KMS-11 (cell line): ENCODE measurements around the gene OAS1.

Experiments used
- H2AFZ ChIP-seq: fragments of 200-600 bp; sonication (generic); 2 replicates; pipeline ENCODE4 v1.6.1; 2016; ENCODE audit warnings: antibody characterized with exemption, mixed run types, low read depth
- H3K27ac ChIP-seq: fragments of 200-600 bp; sonication (generic); 2 replicates; pipeline ENCODE4 v1.6.1; 2016; ENCODE audit warnings: mild to moderate bottlenecking, mixed run types
- H3K27me3 ChIP-seq: fragments of 200-600 bp; sonication (generic); 2 replicates; pipeline ENCODE4 v1.6.1; 2017; ENCODE audit warnings: mild to moderate bottlenecking, low read depth, mixed run types, moderate library complexity; ENCODE audit not compliant: insufficient read depth
- H3K36me3 ChIP-seq: fragments of 200-600 bp; sonication (generic); 2 replicates; pipeline ENCODE4 v1.6.1; 2017; ENCODE audit warnings: mild to moderate bottlenecking, mixed run types; ENCODE audit not compliant: insufficient read depth
- H3K4me1 ChIP-seq: fragments of 200-600 bp; sonication (generic); 2 replicates; pipeline ENCODE4 v1.6.1; 2016; ENCODE audit warnings: mild to moderate bottlenecking, low read depth, mixed run types; ENCODE audit not compliant: poor library complexity, severe bottlenecking
- H3K4me2 ChIP-seq: fragments of 200-600 bp; sonication (generic); 2 replicates; pipeline ENCODE4 v1.7.0; 2016; ENCODE audit warnings: mild to moderate bottlenecking, mixed run types
- H3K4me3 ChIP-seq: fragments of 200-600 bp; sonication (generic); IDR thresholded peaks from 2 replicates; pipeline ENCODE4 v1.6.1; 2017; ENCODE audit warnings: low read depth, low read length, mixed read lengths; ENCODE audit not compliant: insufficient read depth
- H3K79me2 ChIP-seq: fragments of 200-600 bp; sonication (generic); 2 replicates; pipeline ENCODE4 v1.6.1; 2016; ENCODE audit warnings: low read depth, mixed run types; ENCODE audit not compliant: insufficient read depth
- H3K9ac ChIP-seq: fragments of 200-600 bp; sonication (generic); 2 replicates; pipeline ENCODE4 v1.6.1; 2016; ENCODE audit warnings: mild to moderate bottlenecking, mixed run types
- H4K20me1 ChIP-seq: fragments of 200-600 bp; sonication (generic); 2 replicates; pipeline ENCODE4 v1.6.1; 2016; ENCODE audit warnings: mild to moderate bottlenecking, mixed run types; ENCODE audit not compliant: insufficient read depth
- TF ChIP-seq, protein P1 (sequence below): fragments of 200-600 bp; sonication (generic); conservative IDR thresholded peaks from 2 replicates; pipeline ENCODE4 v1.6.1; 2017; ENCODE audit warnings: low read depth, mild to moderate bottlenecking, antibody characterized with exemption, low read length, moderate library complexity, mixed read lengths

OAS1 gene

GRCh38 chr12:112942572-112942971 lies 35.8 kb downstream of the OAS1 start:
- H3K4me1 ChIP-seq: no peaks in the 10 kb centered on the region
- H4K20me1 ChIP-seq: no peaks in the 10 kb centered on the region
- H3K9ac ChIP-seq: no peak overlapping the region
- TF ChIP-seq, protein P1, sequence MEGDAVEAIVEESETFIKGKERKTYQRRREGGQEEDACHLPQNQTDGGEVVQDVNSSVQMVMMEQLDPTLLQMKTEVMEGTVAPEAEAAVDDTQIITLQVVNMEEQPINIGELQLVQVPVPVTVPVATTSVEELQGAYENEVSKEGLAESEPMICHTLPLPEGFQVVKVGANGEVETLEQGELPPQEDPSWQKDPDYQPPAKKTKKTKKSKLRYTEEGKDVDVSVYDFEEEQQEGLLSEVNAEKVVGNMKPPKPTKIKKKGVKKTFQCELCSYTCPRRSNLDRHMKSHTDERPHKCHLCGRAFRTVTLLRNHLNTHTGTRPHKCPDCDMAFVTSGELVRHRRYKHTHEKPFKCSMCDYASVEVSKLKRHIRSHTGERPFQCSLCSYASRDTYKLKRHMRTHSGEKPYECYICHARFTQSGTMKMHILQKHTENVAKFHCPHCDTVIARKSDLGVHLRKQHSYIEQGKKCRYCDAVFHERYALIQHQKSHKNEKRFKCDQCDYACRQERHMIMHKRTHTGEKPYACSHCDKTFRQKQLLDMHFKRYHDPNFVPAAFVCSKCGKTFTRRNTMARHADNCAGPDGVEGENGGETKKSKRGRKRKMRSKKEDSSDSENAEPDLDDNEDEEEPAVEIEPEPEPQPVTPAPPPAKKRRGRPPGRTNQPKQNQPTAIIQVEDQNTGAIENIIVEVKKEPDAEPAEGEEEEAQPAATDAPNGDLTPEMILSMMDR: no peak
- no peak overlapping the region for H3K4me2 ChIP-seq
- no peaks in the 10 kb centered on the region for H3K36me3 ChIP-seq
- H3K27ac ChIP-seq: no peak overlapping the region
- no peaks in the 10 kb centered on the region for H3K27me3 ChIP-seq
- H3K4me3 ChIP-seq: no peak overlapping the region
- no peaks in the 10 kb centered on the region for H3K79me2 ChIP-seq
- no peak overlapping the region for H2AFZ ChIP-seq

DNA sequence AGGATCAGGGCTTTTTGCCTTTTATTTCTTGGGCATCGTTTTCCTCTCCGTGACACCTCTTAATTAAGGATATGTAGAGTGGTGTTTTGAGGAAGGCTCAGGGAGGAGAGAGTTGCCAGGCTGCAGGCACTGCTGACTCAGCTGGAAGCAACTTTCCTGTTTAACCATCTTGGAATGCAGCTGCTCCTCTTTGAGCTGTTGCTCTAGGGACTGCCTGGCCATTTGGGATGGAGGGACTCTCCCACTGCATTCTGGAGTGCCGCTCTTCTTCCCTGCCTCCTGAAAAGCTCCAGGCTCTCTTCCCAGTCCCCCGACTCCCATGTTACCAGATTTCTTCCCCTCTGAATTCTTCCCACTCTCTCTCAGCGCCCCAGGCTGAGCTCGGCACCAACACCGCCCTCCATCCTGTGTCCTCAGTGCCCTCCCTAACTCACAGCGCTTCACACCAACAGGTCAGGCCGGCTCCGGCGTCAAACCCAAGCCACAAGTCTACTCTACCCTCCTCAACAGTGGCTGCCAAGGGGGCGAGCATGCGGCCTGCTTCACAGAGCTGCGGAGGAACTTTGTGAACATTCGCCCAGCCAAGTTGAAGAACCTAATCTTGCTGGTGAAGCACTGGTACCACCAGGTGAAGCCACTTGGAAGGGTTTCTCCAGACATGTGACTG lies 37.4 kb downstream of the OAS1 start:
- Histone ChIP-seq H3K27ac (no peak overlapping the region), H3K79me2 (no peaks in the 10 kb centered on the region), H3K36me3 (no peaks in the 10 kb centered on the region), H3K27me3 (no peaks in the 10 kb centered on the region), H4K20me1 (no peaks in the 10 kb centered on the region), H2AFZ (no peak overlapping the region), H3K4me3 (no peak overlapping the region), H3K4me1 (no peaks in the 10 kb centered on the region), H3K9ac (no peak overlapping the region), H3K4me2 (no peak overlapping the region)
- TF ChIP-seq, protein P1: no peak

GRCh38 chr12:112945515-112945914 lies 38.8 kb downstream of the OAS1 start:
- no peaks in the 10 kb centered on the region for H3K79me2 ChIP-seq
- H2AFZ ChIP-seq: no peak overlapping the region
- no peaks in the 10 kb centered on the region for H3K4me1 ChIP-seq
- H3K4me2 ChIP-seq: no peak overlapping the region
- no peak overlapping the region for H3K9ac ChIP-seq
- H3K4me3 ChIP-seq: no peak overlapping the region
- no peak overlapping the region for H3K27ac ChIP-seq
- TF ChIP-seq, protein P1: no peak
- H3K27me3 ChIP-seq: no peaks in the 10 kb centered on the region
- H4K20me1 ChIP-seq: no peaks in the 10 kb centered on the region
- H3K36me3 ChIP-seq: no peaks in the 10 kb centered on the region

- H3K4me2 ChIP-seq: no peak overlapping the region
- no peak overlapping the region for H3K9ac ChIP-seq
- no peaks in the 10 kb centered on the region for H3K36me3 ChIP-seq
- H3K4me1 ChIP-seq: no peaks in the 10 kb centered on the region
- TF ChIP-seq, protein P1: no peak
- no peak overlapping the region for H2AFZ ChIP-seq
- H3K27ac ChIP-seq: no peak overlapping the region
- no peak overlapping the region for H3K4me3 ChIP-seq
- no peaks in the 10 kb centered on the region for H3K27me3 ChIP-seq
- no peaks in the 10 kb centered on the region for H3K79me2 ChIP-seq
- no peaks in the 10 kb centered on the region for H4K20me1 ChIP-seq
Observed at GRCh38 chr12:112946236-112947000, 39.7 kb downstream of the OAS1 start.
